OCI-LY7 (cell line): ENCODE data around the gene CD59. TPM values are rescaled to one million over a fixed set of nuclear protein-coding genes. Genes with fewer than 3 reads are reported as not detected.
A peak's percentile ranks its signal among the peaks of the same experiment; 100 is the strongest.

Experiments
- BruUV-seq: library from RNA; stranded (reverse); fragments of 400-500 nt; replicated peaks from 2 replicates; lab custom pipeline; 2021; lab: Mats Ljungman, UMichigan
- CTCF ChIA-PET: fragments of 300-600 bp; sonication (Branson Sonifier 250); formaldehyde crosslinking; loops from one replicate; lab custom pipeline; 2022; ENCODE audit warnings: antibody characterized with exemption; ENCODE audit not compliant: unreplicated experiment; lab: Charles Lee
- POLR2A ChIA-PET: fragments of 300-600 bp; sonication (Branson Sonifier 250); formaldehyde crosslinking; loops from one replicate; lab custom pipeline; 2022; ENCODE audit warnings: antibody characterized with exemption; lab: Charles Lee
- DNase-seq: peaks from one replicate; pipeline ENCODE4 v3.0.0-alpha.2; 2015; ENCODE audit warnings: low spot score
- H2AFZ ChIP-seq: fragments of 200-600 bp; sonication (generic), shearing (Covaris generic); 2 replicates; pipeline ENCODE4 v1.6.1; 2014; ENCODE audit warnings: mild to moderate bottlenecking, antibody characterized with exemption, low read length, moderate library complexity
- H3K27ac ChIP-seq: fragments of 200-600 bp; sonication (generic); 2 replicates; pipeline ENCODE4 v1.5.1; 2014; ENCODE audit warnings: mixed run types, low read depth, mild to moderate bottlenecking, moderate library complexity, low read length, inconsistent platforms; ENCODE audit not compliant: poor library complexity, severe bottlenecking
- H3K36me3 ChIP-seq: fragments of 200-600 bp; sonication (generic); 2 replicates; pipeline ENCODE4 v1.6.1; 2014; ENCODE audit warnings: mild to moderate bottlenecking, antibody characterized with exemption, low read length, moderate library complexity, mixed read lengths; ENCODE audit not compliant: insufficient read depth
- H3K4me1 ChIP-seq: fragments of 200-600 bp; sonication (generic); 2 replicates; pipeline ENCODE4 v1.5.1; 2014; ENCODE audit warnings: mild to moderate bottlenecking, low read length; ENCODE audit not compliant: insufficient read depth, poor library complexity, severe bottlenecking
- H3K4me2 ChIP-seq: fragments of 200-600 bp; sonication (generic); 2 replicates; pipeline ENCODE4 v1.6.1; 2014; ENCODE audit warnings: mild to moderate bottlenecking, low read length
- H3K4me3 ChIP-seq: fragments of 200-600 bp; sonication (generic); 2 replicates; pipeline ENCODE4 v1.5.1; 2014; ENCODE audit warnings: mild to moderate bottlenecking, low read depth, low read length; ENCODE audit not compliant: poor library complexity, severe bottlenecking
- H3K79me2 ChIP-seq: fragments of 200-600 bp; sonication (generic); 2 replicates; pipeline ENCODE4 v1.6.1; 2016; ENCODE audit warnings: low read depth, mild to moderate bottlenecking, low read length, moderate library complexity, mixed read lengths; ENCODE audit not compliant: insufficient read depth
- H3K9me2 ChIP-seq: fragments of 200-600 bp; sonication (generic); 2 replicates; pipeline ENCODE4 v1.6.1; 2016; ENCODE audit warnings: mild to moderate bottlenecking, low read length, mixed read lengths; ENCODE audit not compliant: insufficient read depth
- H3K9me3 ChIP-seq: fragments of 200-600 bp; sonication (generic); 2 replicates; pipeline ENCODE4 v1.6.1; 2014; ENCODE audit warnings: mild to moderate bottlenecking, mixed run types, low read length, mixed read lengths
- H4K20me1 ChIP-seq: fragments of 200-600 bp; sonication (generic); 2 replicates; pipeline ENCODE4 v1.6.1; 2014; ENCODE audit warnings: mild to moderate bottlenecking, antibody characterized with exemption, low read length, moderate library complexity, mixed read lengths; ENCODE audit not compliant: insufficient read depth
- CTCF ChIP-seq: fragments of 200-600 bp; sonication (generic); conservative IDR thresholded peaks from 2 replicates; pipeline ENCODE4 v1.5.1; 2014; ENCODE audit warnings: mild to moderate bottlenecking, antibody characterized with exemption, low read length, moderate library complexity, mixed read lengths
- EZH2phosphoT487 ChIP-seq: fragments of 200-600 bp; sonication (generic); IDR thresholded peaks from 2 replicates; pipeline ENCODE4 v1.6.1; 2018; ENCODE audit warnings: low read depth, borderline replicate concordance, mild to moderate bottlenecking, mixed run types, antibody characterized with exemption, low read length, moderate library complexity, mixed read lengths
- intact Hi-C: fragments of 100-400 bp; cut with micrococcal nuclease; formaldehyde crosslinking; loops from one replicate; pipeline ENCODE4 v1.10.0; 2022; ENCODE audit not compliant: unreplicated experiment
- total RNA-seq, 2 experiments: library from RNA; depleted of rRNA in 1 of 2; stranded (reverse); fragments of >200 nt in 1 of 2; shearing (Covaris generic) in 1 of 2; gene quantifications; 2 replicates each; pipeline ENCODE4 v1.2.3, GENCODE V29; 2014 to 2022

Gene CD59
- total RNA-seq, 2 experiments from 2014 or later: 20.2 to 35.5 TPM

- BruUV-seq: no TSS peak
- no peak overlapping the region for H3K4me2 ChIP-seq
- intact Hi-C loops: no loop called here
- H2AFZ ChIP-seq: no peak overlapping the region
- H4K20me1 ChIP-seq: no peaks in the 10 kb centered on the region
- DNase-seq: no peak
- no peak overlapping the region for H3K27ac ChIP-seq
- CTCF ChIA-PET: no interaction called here
- no peaks in the 10 kb centered on the region for H3K36me3 ChIP-seq
- peaks cover 5% of the 10 kb centered on the region for H3K4me1 ChIP-seq
- no peak overlapping the region for H3K4me3 ChIP-seq
- POLR2A ChIA-PET: no interaction called here
- no peaks in the 10 kb centered on the region for H3K79me2 ChIP-seq
- TF ChIP-seq EZH2phosphoT487 (no peak), CTCF (no peak)
- H3K9me3 ChIP-seq: no peaks in the 10 kb centered on the region
- H3K9me2 ChIP-seq: no peaks in the 10 kb centered on the region
Observed at GRCh38 chr11:33779849-33780528, 43.8 kb upstream of the CD59 start.

GRCh38 chr11:33778675-33779074, 42.5 kb upstream of the CD59 start:
- TF ChIP-seq EZH2phosphoT487 (no peak), CTCF (no peak)
- Histone ChIP-seq H3K79me2 (no peaks in the 10 kb centered on the region), H3K27ac (no peak overlapping the region), H3K4me1 (peaks cover 7% of the 10 kb centered on the region), H3K9me3 (no peaks in the 10 kb centered on the region), H3K9me2 (no peaks in the 10 kb centered on the region), H2AFZ (no peak overlapping the region), H4K20me1 (no peaks in the 10 kb centered on the region), H3K4me3 (no peak overlapping the region), H3K36me3 (no peaks in the 10 kb centered on the region), H3K4me2 (no peak overlapping the region)
- BruUV-seq: no TSS peak
- ChIA-PET POLR2A (no interaction called here), CTCF (no interaction called here)
- intact Hi-C loops: no loop called here
- DNase-seq: no peak

- DNase-seq: peak; percentile 17
- intact Hi-C loops: no loop called here
- Histone ChIP-seq H4K20me1 (no peaks in the 10 kb centered on the region), H3K27ac (no peak overlapping the region), H3K36me3 (no peaks in the 10 kb centered on the region), H2AFZ (no peak overlapping the region), H3K4me1 (peaks cover 12% of the 10 kb centered on the region), H3K9me2 (no peaks in the 10 kb centered on the region), H3K4me3 (no peak overlapping the region), H3K79me2 (no peaks in the 10 kb centered on the region), H3K4me2 (no peak overlapping the region), H3K9me3 (no peaks in the 10 kb centered on the region)
- TF ChIP-seq EZH2phosphoT487: no peak
- POLR2A ChIA-PET: interaction anchor here (0.5 to 1.4 kb wide), 4 partner anchors 10 to 583 kb away, joined by 3 to 4 read pairs (median 4); no protein-coding TSS in a partner anchor
- CTCF ChIA-PET: no interaction called here
- BruUV-seq: no TSS peak
Observed at GRCh38 chr11:33777906-33778305, 41.7 kb upstream of the CD59 start.
